Sigmoid colon (tissue), 4 donors: Measurements from ENCODE around the gene PAQR3.

Experiments
- EP300 ChIP-seq, 4 donors: sonication (generic); formaldehyde crosslinking; IDR thresholded peaks; one replicate each; pipeline ENCODE4 v1.6.1; 2017; ENCODE audit warnings: antibody characterized with exemption in 4 of 4
- POLR2A ChIP-seq, 2 donors: fragments of 450-650 bp; IDR thresholded peaks; one replicate each; pipeline ENCODE4 v1.6.1; 2016; ENCODE audit warnings: antibody characterized with exemption in 2 of 2, mild to moderate bottlenecking in 2 of 2, moderate library complexity in 2 of 2
- POLR2AphosphoS5 ChIP-seq, 4 donors: sonication (generic); formaldehyde crosslinking; IDR thresholded peaks; one replicate each; pipeline ENCODE4 v1.6.1; 2017; ENCODE audit warnings: antibody characterized with exemption in 4 of 4
- TF ChIP-seq, protein P1 (sequence below), 4 experiments: fragments of 450-650 bp in 3 of 4; fragments of 200-600 bp in 1 of 4; IDR thresholded peaks; one replicate each; pipeline ENCODE4 v1.5.1; 2016 to 2019; ENCODE audit warnings: antibody characterized with exemption in 4 of 4, mild to moderate bottlenecking in 3 of 4, moderate library complexity in 2 of 4

DNA sequence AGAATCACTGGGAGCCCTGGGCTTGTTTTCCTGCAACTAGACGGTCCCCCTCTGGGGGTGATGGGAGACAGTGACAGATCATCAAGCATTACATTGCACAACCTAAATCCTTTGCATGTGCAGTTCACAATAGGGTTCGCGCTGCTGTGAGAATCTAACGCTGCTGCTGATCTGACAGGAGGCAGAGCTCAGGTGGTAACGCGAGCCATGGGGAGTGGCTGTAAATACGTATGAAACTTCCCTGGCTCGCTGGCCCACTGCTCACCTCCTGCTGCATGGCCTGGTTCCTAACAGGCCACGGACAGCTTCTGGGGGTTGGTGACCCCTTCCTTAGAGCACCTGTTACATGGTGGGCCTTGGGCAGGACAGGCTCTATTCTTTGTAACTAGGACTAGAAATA, 10.4 kb downstream of the PAQR3 start:
- TF ChIP-seq, protein P1, sequence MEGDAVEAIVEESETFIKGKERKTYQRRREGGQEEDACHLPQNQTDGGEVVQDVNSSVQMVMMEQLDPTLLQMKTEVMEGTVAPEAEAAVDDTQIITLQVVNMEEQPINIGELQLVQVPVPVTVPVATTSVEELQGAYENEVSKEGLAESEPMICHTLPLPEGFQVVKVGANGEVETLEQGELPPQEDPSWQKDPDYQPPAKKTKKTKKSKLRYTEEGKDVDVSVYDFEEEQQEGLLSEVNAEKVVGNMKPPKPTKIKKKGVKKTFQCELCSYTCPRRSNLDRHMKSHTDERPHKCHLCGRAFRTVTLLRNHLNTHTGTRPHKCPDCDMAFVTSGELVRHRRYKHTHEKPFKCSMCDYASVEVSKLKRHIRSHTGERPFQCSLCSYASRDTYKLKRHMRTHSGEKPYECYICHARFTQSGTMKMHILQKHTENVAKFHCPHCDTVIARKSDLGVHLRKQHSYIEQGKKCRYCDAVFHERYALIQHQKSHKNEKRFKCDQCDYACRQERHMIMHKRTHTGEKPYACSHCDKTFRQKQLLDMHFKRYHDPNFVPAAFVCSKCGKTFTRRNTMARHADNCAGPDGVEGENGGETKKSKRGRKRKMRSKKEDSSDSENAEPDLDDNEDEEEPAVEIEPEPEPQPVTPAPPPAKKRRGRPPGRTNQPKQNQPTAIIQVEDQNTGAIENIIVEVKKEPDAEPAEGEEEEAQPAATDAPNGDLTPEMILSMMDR (IDR thresholded peaks at IDR 0.05), result no peak
- TF ChIP-seq POLR2AphosphoS5 (IDR thresholded peaks at IDR 0.05) (no peak), EP300 (IDR thresholded peaks at IDR 0.05) (no peak), POLR2A (IDR thresholded peaks at IDR 0.05) (no peak)
